Suprapubic skin (tissue), 4 donors: ENCODE measurements around the gene DGKB.

Experiments used
- CTCF ChIP-seq, 2 donors: fragments of 200-600 bp in 1 of 2; fragments of 450-650 bp in 1 of 2; sonication (generic) in 1 of 2; IDR thresholded peaks; one replicate each; pipeline ENCODE4 v1.5.1; 2016 to 2019; ENCODE audit warnings: antibody characterized with exemption in 2 of 2, mild to moderate bottlenecking in 1 of 2, moderate library complexity in 1 of 2
- POLR2A ChIP-seq, 2 donors: fragments of 450-650 bp; IDR thresholded peaks; one replicate each; pipeline ENCODE4 v1.6.1; 2017; ENCODE audit warnings: antibody characterized with exemption in 2 of 2, mild to moderate bottlenecking in 2 of 2, moderate library complexity in 2 of 2
- POLR2AphosphoS5 ChIP-seq, 3 donors: sonication (generic); formaldehyde crosslinking; IDR thresholded peaks; one replicate each; pipeline ENCODE4 v1.6.1; 2017; ENCODE audit warnings: antibody characterized with exemption in 3 of 3

- TF ChIP-seq CTCF (IDR thresholded peaks at IDR 0.05): no peak
- no peak for TF ChIP-seq POLR2A (IDR thresholded peaks at IDR 0.05)
- TF ChIP-seq POLR2AphosphoS5 (IDR thresholded peaks at IDR 0.05): no peak
Measured at GRCh38 chr7:14124716-14125115, 777.8 kb downstream of the DGKB start.
